GM18873 (cell line): ENCODE results near the gene SLC37A4.
"Not testable (repeated sequence)": the region's sequence is repeated elsewhere in the genome, so short reads cannot be mapped to it uniquely, and the experiment has no call there.

Source experiments
- ATAC-seq: cut with Tn5 transposase; IDR thresholded peaks from one replicate; pipeline ENCODE4 v1.9.1; 2021; ENCODE audit warnings: mild to moderate bottlenecking, moderate library complexity, moderate number of reproducible peaks; ENCODE audit not compliant: unreplicated experiment, low FRiP score

SLC37A4 gene

GRCh38 chr11:119042927-119043326, 12.2 kb upstream of the SLC37A4 start:
- ATAC-seq = no peak

GRCh38 chr11:119041821-119042514, 11.3 kb upstream of the SLC37A4 start:
- no peak for ATAC-seq

- ATAC-seq = not testable (repeated sequence)
These were observed 8.8 kb upstream of the SLC37A4 start for GRCh38 chr11:119039471-119039870.

GRCh38 chr11:119038884-119039283, 8.2 kb upstream of the SLC37A4 start:
- ATAC-seq = no peak

GRCh38 chr11:119034813-119035212, 4.1 kb upstream of the SLC37A4 start:
- ATAC-seq = no peak

- not testable (repeated sequence) for ATAC-seq
These were observed 2.7 kb upstream of the SLC37A4 start for GRCh38 chr11:119033421-119033820.

- no peak for ATAC-seq
These were observed 1.2 kb upstream of the SLC37A4 start for GRCh38 chr11:119031912-119032280.

- ATAC-seq = no peak
These were observed 698 bp downstream of the SLC37A4 start for GRCh38 chr11:119030029-119030328.

- ATAC-seq = no peak
These were observed 1.2 kb downstream of the SLC37A4 start for GRCh38 chr11:119029340-119030028.

- no peak for ATAC-seq
These were observed 1.7 kb downstream of the SLC37A4 start for GRCh38 chr11:119029069-119029339.

- ATAC-seq = no peak
These were observed 2.2 kb downstream of the SLC37A4 start for GRCh38 chr11:119028346-119029068.

GRCh38 chr11:119027561-119028345, 2.9 kb downstream of the SLC37A4 start:
- no peak for ATAC-seq

- ATAC-seq = no peak
These were observed 3.7 kb downstream of the SLC37A4 start for GRCh38 chr11:119026970-119027369.

- no peak for ATAC-seq
These were observed 4.5 kb downstream of the SLC37A4 start for GRCh38 chr11:119025978-119026766.

GRCh38 chr11:119025541-119025940, 5.1 kb downstream of the SLC37A4 start:
- ATAC-seq = no peak

GRCh38 chr11:119025099-119025473, 5.6 kb downstream of the SLC37A4 start:
- no peak for ATAC-seq

- ATAC-seq = no peak
These were observed 6.1 kb downstream of the SLC37A4 start for GRCh38 chr11:119024430-119025098.

- no peak for ATAC-seq
These were observed 6.9 kb downstream of the SLC37A4 start for GRCh38 chr11:119023741-119024140.

GRCh38 chr11:119021631-119022030, 9.0 kb downstream of the SLC37A4 start:
- ATAC-seq = no peak

GRCh38 chr11:119019996-119020395, 10.7 kb downstream of the SLC37A4 start:
- no peak for ATAC-seq
